H9 (cell line): Measurements from ENCODE around the gene C1QL4. TPM values are rescaled to one million over a fixed set of nuclear protein-coding genes. Genes with fewer than 3 reads are reported as not detected.

ENCODE experiments used
- DNase-seq: peaks from one replicate; pipeline ENCODE4 v3.0.0-alpha.2; 2017
- H2AFZ ChIP-seq: one replicate; pipeline ENCODE4 v1.6.1; 2013; ENCODE audit warnings: mild to moderate bottlenecking, low read length, control low read depth, moderate library complexity
- H2AK5ac ChIP-seq: 2 replicates; pipeline ENCODE4 v1.6.1; 2013; ENCODE audit warnings: low read length, control low read depth, mixed read lengths; ENCODE audit not compliant: insufficient read length
- H2BK120ac ChIP-seq: one replicate; pipeline ENCODE4 v1.6.1; 2013; ENCODE audit warnings: low read depth, mild to moderate bottlenecking, low read length, control low read depth, inconsistent platforms; ENCODE audit not compliant: poor library complexity, severe bottlenecking
- H2BK12ac ChIP-seq: 2 replicates; pipeline ENCODE4 v1.6.1; 2013; ENCODE audit warnings: low read length, control low read depth, mixed read lengths, low read depth; ENCODE audit not compliant: insufficient read length
- H2BK15ac ChIP-seq: 2 replicates; pipeline ENCODE4 v1.6.1; 2013; ENCODE audit warnings: low read depth, low read length, control low read depth
- H2BK20ac ChIP-seq: one replicate; pipeline ENCODE4 v1.6.1; 2013; ENCODE audit warnings: low read depth, mild to moderate bottlenecking, low read length, control low read depth, inconsistent platforms; ENCODE audit not compliant: poor library complexity, severe bottlenecking
- H2BK5ac ChIP-seq: 2 replicates; pipeline ENCODE4 v1.6.1; 2013; ENCODE audit warnings: low read length, control low read depth, mixed read lengths; ENCODE audit not compliant: insufficient read length
- H3K14ac ChIP-seq: 2 replicates; pipeline ENCODE4 v1.6.1; 2013; ENCODE audit warnings: low read length, control low read depth; ENCODE audit not compliant: insufficient read depth
- H3K18ac ChIP-seq: 2 replicates; pipeline ENCODE4 v1.6.1; 2013; ENCODE audit warnings: low read depth, mild to moderate bottlenecking, mixed read lengths, low read length, control low read depth; ENCODE audit not compliant: insufficient read length
- H3K23ac ChIP-seq: 2 replicates; pipeline ENCODE4 v1.6.1; 2013; ENCODE audit warnings: low read length, control low read depth, mixed read lengths, low read depth; ENCODE audit not compliant: insufficient read length
- H3K23me2 ChIP-seq: 2 replicates; pipeline ENCODE4 v1.6.1; 2013; ENCODE audit warnings: low read depth, mild to moderate bottlenecking, mixed read lengths, low read length, control low read depth; ENCODE audit not compliant: insufficient read length, poor library complexity, severe bottlenecking
- H3K27ac ChIP-seq: 2 replicates; pipeline ENCODE4 v1.5.1; 2013; ENCODE audit warnings: low read length, control low read depth, mixed read lengths, low read depth; ENCODE audit not compliant: insufficient read length
- H3K27me3 ChIP-seq: 2 replicates; pipeline ENCODE4 v1.6.1; 2013; ENCODE audit warnings: low read length, control low read depth, inconsistent platforms; ENCODE audit not compliant: insufficient read depth
- H3K4ac ChIP-seq: 2 replicates; pipeline ENCODE4 v1.6.1; 2013; ENCODE audit warnings: low read depth, mild to moderate bottlenecking, control low read depth, inconsistent platforms, low read length, moderate library complexity
- H3K4me1 ChIP-seq: 2 replicates; pipeline ENCODE4 v1.6.1; 2013; ENCODE audit warnings: low read length, control low read depth, inconsistent platforms; ENCODE audit not compliant: insufficient read depth
- H3K4me2 ChIP-seq: 2 replicates; pipeline ENCODE4 v1.6.1; 2013; ENCODE audit warnings: low read length, control low read depth, mixed read lengths; ENCODE audit not compliant: insufficient read length, insufficient read depth
- H3K56ac ChIP-seq: 2 replicates; pipeline ENCODE4 v1.6.1; 2013; ENCODE audit warnings: low read depth, mild to moderate bottlenecking, mixed read lengths, low read length, control low read depth; ENCODE audit not compliant: insufficient read length
- H3K79me1 ChIP-seq: 2 replicates; pipeline ENCODE4 v1.6.1; 2013; ENCODE audit warnings: low read depth, mild to moderate bottlenecking, moderate library complexity, low read length, control low read depth, inconsistent platforms; ENCODE audit not compliant: insufficient read depth, poor library complexity, severe bottlenecking
- H3K79me2 ChIP-seq: 2 replicates; pipeline ENCODE4 v1.6.1; 2013; ENCODE audit warnings: low read length, control low read depth, inconsistent platforms; ENCODE audit not compliant: insufficient read depth
- H3K9ac ChIP-seq: 2 replicates; pipeline ENCODE4 v1.6.1; 2013; ENCODE audit warnings: low read length, control low read depth, mixed read lengths; ENCODE audit not compliant: insufficient read length; ENCODE audit errors: extremely low read depth
- H3K9me3 ChIP-seq: one replicate; pipeline ENCODE4 v1.6.1; 2013; ENCODE audit warnings: low read depth, low read length, inconsistent platforms; ENCODE audit not compliant: control insufficient read depth
- H3T11ph ChIP-seq: one replicate; pipeline ENCODE4 v1.6.1; 2013; ENCODE audit warnings: mild to moderate bottlenecking, low read length, control low read depth, inconsistent platforms
- H4K20me1 ChIP-seq: one replicate; pipeline ENCODE4 v1.6.1; 2013; ENCODE audit not compliant: control insufficient read depth, insufficient read length, insufficient read depth
- H4K5ac ChIP-seq: 2 replicates; pipeline ENCODE4 v1.6.1; 2013; ENCODE audit warnings: low read depth, mild to moderate bottlenecking, mixed read lengths, low read length, control low read depth; ENCODE audit not compliant: insufficient read length
- H4K8ac ChIP-seq: replicated peaks from 2 replicates; pipeline ENCODE4 v1.6.1; 2013; ENCODE audit warnings: low read length, control low read depth, mixed read lengths, low read depth; ENCODE audit not compliant: insufficient read length
- H4K91ac ChIP-seq: 2 replicates; pipeline ENCODE4 v1.6.1; 2013; ENCODE audit warnings: low read depth, mild to moderate bottlenecking, moderate library complexity, mixed read lengths, low read length, control low read depth; ENCODE audit not compliant: insufficient read length
- H3K27ac Mint-ChIP-seq, 3 experiments: 2 replicates in 2 of 3; 3 replicates in 1 of 3; pipeline ENCODE4 v1.8.0; 2020 to 2021; ENCODE audit warnings: mixed read lengths in 3 of 3, mild to moderate bottlenecking in 1 of 3, moderate library complexity in 1 of 3
- H3K27me3 Mint-ChIP-seq: 2 replicates; pipeline ENCODE4 v1.8.0; 2021; ENCODE audit warnings: low read depth, mild to moderate bottlenecking, moderate library complexity, mixed read lengths
- H3K36me3 Mint-ChIP-seq, 3 experiments: 2 replicates in 2 of 3; 3 replicates in 1 of 3; pipeline ENCODE4 v1.8.0; 2020 to 2021; ENCODE audit warnings: low read depth in 3 of 3, mixed read lengths in 3 of 3; ENCODE audit not compliant: insufficient read depth in 1 of 3
- H3K4me1 Mint-ChIP-seq, 2 experiments: 2 replicates each; pipeline ENCODE4 v1.8.0; 2020; ENCODE audit warnings: mixed read lengths in 2 of 2
- H3K4me3 Mint-ChIP-seq, 2 experiments: 2 replicates in 1 of 2; 3 replicates in 1 of 2; pipeline ENCODE4 v1.8.0; 2020 to 2021; ENCODE audit warnings: mild to moderate bottlenecking in 2 of 2, mixed read lengths in 2 of 2, moderate library complexity in 1 of 2
- H3K9me3 Mint-ChIP-seq, 2 experiments: 2 replicates in 1 of 2; 3 replicates in 1 of 2; pipeline ENCODE4 v1.8.0; 2020; ENCODE audit warnings: mild to moderate bottlenecking in 2 of 2, mixed read lengths in 2 of 2, moderate library complexity in 1 of 2
- WGBS: extraction: QIAGEN DNeasy Blood & Tissue Kit; methylation state at CpG from one replicate; pipeline ENCODE4 v1.1.7; 2013; ENCODE audit warnings: missing lambda C conversion rate, low lambda C conversion rate, mixed read lengths; ENCODE audit not compliant: insufficient read length; ENCODE audit errors: extremely low coverage; 5-methylcytosine and 5-hydroxymethylcytosine counted together
- total RNA-seq: library from RNA; stranded (reverse); gene quantifications from 2 replicates; pipeline ENCODE4 v1.2.1, GENCODE V29; 2021
- TF ChIP-seq, protein P1 (sequence below): fragments of 200-600 bp; sonication (generic); conservative IDR thresholded peaks from 3 replicates; pipeline ENCODE4 v1.8.0; 2021; ENCODE audit warnings: antibody characterized with exemption, mild to moderate bottlenecking

C1QL4 gene
- total RNA-seq, 1 experiment from 2014 or later = 1.9 TPM

DNA sequence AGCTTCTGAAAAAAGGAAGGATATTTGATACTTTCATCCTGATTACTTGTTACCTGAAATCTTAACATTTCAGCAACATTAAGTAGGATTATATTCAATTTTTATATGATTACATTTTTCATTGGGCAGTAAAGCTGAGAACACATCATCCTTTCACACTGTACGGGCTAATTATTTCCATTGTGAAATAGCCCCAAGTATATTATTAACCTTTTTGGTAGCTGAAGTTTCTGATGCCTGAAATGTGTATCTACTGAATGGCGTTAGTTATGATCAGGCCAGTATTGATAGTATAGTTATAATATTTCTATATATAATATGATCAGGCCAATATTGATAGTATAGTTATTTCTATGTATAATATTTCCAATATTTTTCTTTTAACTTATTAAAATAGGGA, 40.4 kb upstream of the C1QL4 start:
- TF ChIP-seq, protein P1, sequence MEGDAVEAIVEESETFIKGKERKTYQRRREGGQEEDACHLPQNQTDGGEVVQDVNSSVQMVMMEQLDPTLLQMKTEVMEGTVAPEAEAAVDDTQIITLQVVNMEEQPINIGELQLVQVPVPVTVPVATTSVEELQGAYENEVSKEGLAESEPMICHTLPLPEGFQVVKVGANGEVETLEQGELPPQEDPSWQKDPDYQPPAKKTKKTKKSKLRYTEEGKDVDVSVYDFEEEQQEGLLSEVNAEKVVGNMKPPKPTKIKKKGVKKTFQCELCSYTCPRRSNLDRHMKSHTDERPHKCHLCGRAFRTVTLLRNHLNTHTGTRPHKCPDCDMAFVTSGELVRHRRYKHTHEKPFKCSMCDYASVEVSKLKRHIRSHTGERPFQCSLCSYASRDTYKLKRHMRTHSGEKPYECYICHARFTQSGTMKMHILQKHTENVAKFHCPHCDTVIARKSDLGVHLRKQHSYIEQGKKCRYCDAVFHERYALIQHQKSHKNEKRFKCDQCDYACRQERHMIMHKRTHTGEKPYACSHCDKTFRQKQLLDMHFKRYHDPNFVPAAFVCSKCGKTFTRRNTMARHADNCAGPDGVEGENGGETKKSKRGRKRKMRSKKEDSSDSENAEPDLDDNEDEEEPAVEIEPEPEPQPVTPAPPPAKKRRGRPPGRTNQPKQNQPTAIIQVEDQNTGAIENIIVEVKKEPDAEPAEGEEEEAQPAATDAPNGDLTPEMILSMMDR = no peak
- Histone ChIP-seq H4K91ac (no peak overlapping the region), H2BK120ac (no peak overlapping the region), H3K23me2 (no peaks in the 10 kb centered on the region), H3K56ac (no peak overlapping the region), H3K27me3 (no peaks in the 10 kb centered on the region), H3K79me1 (peaks cover 3% of the 10 kb centered on the region), H3K9ac (no peak overlapping the region), H2AFZ (no peak overlapping the region), H2BK20ac (no peak overlapping the region), H3K4me2 (no peak overlapping the region), H2BK12ac (no peak overlapping the region), H3K27ac (no peak overlapping the region), H3K79me2 (no peaks in the 10 kb centered on the region; the same call in 1 of the 2 replicates), H2BK15ac (no peak overlapping the region), H4K5ac (no peak overlapping the region), H4K8ac (no peak overlapping the region), H2AK5ac (no peak overlapping the region), H2BK5ac (no peak overlapping the region), H3K23ac (no peak overlapping the region), H3K4ac (no peak overlapping the region), H3K9me3 (no peaks in the 10 kb centered on the region), H3K18ac (no peak overlapping the region), H3K14ac (no peak overlapping the region), H3K4me1 (no peaks in the 10 kb centered on the region), H3T11ph (no peak overlapping the region), H4K20me1 (no peaks in the 10 kb centered on the region)
- DNase-seq = no peak
- WGBS = no CpG with 5 or more reads among the region's 2 CpGs
- no peak overlapping the region for H3K27ac Mint-ChIP-seq
- peaks cover 3 to 6% (median 5%) of the 10 kb centered on the region in 3 experiments; a peak in 2 of 7 replicates for H3K36me3 Mint-ChIP-seq
- H3K9me3 Mint-ChIP-seq = no peaks in the 10 kb centered on the region
- no peaks in the 10 kb centered on the region for H3K4me1 Mint-ChIP-seq
- H3K4me3 Mint-ChIP-seq = no peak overlapping the region
- no peaks in the 10 kb centered on the region for H3K27me3 Mint-ChIP-seq
